Lung (tissue), 12 donors: ENCODE results near the gene BMP6. TPM values are rescaled to one million over a fixed set of nuclear protein-coding genes. Genes with fewer than 3 reads are reported as not detected.
A peak's percentile ranks its signal among the peaks of the same experiment; 100 is the strongest.

Source experiments
- ATAC-seq: fragments of 200-7000 bp; cut with Tn5 transposase; one replicate; pipeline ENCODE4 v1.9.1; 2020; ENCODE audit warnings: moderate number of reproducible peaks; ENCODE audit not compliant: insufficient read depth, low FRiP score
- DNase-seq, 3 donors: peaks; one replicate each; pipeline ENCODE4 v3.0.0-alpha.2; 2013 to 2017
- H3K27ac ChIP-seq, 2 donors: one replicate each; pipeline ENCODE4 v1.5.1; 2013; ENCODE audit warnings: mild to moderate bottlenecking in 2 of 2, moderate library complexity in 2 of 2, control low read depth in 1 of 2, inconsistent platforms in 1 of 2, low read depth in 1 of 2, low read length in 1 of 2
- H3K27me3 ChIP-seq, 3 donors: one replicate each; pipeline ENCODE4 v1.5.1; 2013; ENCODE audit warnings: low read length in 2 of 3; ENCODE audit not compliant: control insufficient read depth in 3 of 3, insufficient read depth in 3 of 3
- H3K36me3 ChIP-seq, 4 donors: one replicate each; pipeline ENCODE4 v1.5.1; 2013; ENCODE audit warnings: low read length in 4 of 4, mild to moderate bottlenecking in 1 of 4, moderate library complexity in 1 of 4; ENCODE audit not compliant: control insufficient read depth in 4 of 4, insufficient read depth in 4 of 4
- H3K4me1 ChIP-seq, 5 donors: one replicate each; pipeline ENCODE4 v1.5.1; 2013; ENCODE audit warnings: low read length in 5 of 5, mild to moderate bottlenecking in 2 of 5, moderate library complexity in 1 of 5; ENCODE audit not compliant: control insufficient read depth in 5 of 5, insufficient read depth in 5 of 5
- H3K4me3 ChIP-seq: one replicate; pipeline ENCODE4 v1.5.1; 2013; ENCODE audit warnings: mild to moderate bottlenecking, control low read depth, moderate library complexity
- H3K9ac ChIP-seq, 2 donors: one replicate each; pipeline ENCODE4 v1.5.1; 2013; ENCODE audit warnings: low read length in 2 of 2, control low read depth in 1 of 2; ENCODE audit not compliant: insufficient read depth in 1 of 2
- H3K9me3 ChIP-seq, 4 donors: one replicate each; pipeline ENCODE4 v1.5.1; 2013; ENCODE audit warnings: low read length in 3 of 4, mild to moderate bottlenecking in 1 of 4, moderate library complexity in 1 of 4; ENCODE audit not compliant: control insufficient read depth in 4 of 4, insufficient read depth in 3 of 4
- WGBS, 2 donors: extraction: QIAGEN DNeasy Blood & Tissue Kit; methylation state at CpG; one replicate each; pipeline ENCODE4 v1.1.7; 2013; 5-methylcytosine and 5-hydroxymethylcytosine counted together
- polyA plus RNA-seq, 2 donors: library from polyadenylated mRNA; stranded (reverse); fragments of 200-250 nt; gene quantifications; one replicate each; pipeline ENCODE4 v1.2.1, GENCODE V29; 2013
- total RNA-seq, 2 donors: library from RNA; depleted of rRNA in 1 of 2; stranded (reverse); fragments of >200 nt in 1 of 2; gene quantifications; one replicate each; pipeline ENCODE4 v1.2.1, GENCODE V29; 2014 to 2021
- TF ChIP-seq, protein P1 (sequence below): IDR thresholded peaks from 2 replicates; pipeline ENCODE4 v1.5.1; 2012; ENCODE audit warnings: mild to moderate bottlenecking; ENCODE audit errors: control extremely low read depth, extremely low read depth
- donor health status: control.
- donor health status: control.
- donor health status: Bipolar disorder and iron deficiency.
- donor health status: healthy.
- donor health status: DM: yes; HTN: yes; CAD: no.

BMP6 gene
- total and polyA plus RNA-seq, 4 donors: 2.3 to 17.3 (median 10.6) TPM

DNA sequence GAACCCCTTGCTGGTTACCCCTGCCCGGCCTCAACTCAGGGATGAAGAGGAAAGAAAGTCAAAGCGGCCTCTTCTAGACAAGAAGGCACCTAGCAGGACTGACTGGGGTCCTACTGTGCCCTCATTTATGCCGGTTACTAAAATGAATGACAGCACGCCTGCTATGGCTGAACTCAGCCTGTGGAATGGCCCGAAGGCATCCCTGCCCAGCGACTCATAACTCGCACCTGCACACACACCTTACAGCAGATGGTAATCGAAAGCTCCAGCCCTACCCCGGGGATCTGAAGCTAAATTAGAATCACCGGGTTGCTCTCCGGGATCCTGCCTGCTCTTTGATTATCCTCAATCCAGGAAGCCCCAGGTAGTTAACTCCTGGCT lies 185.4 kb downstream of the BMP6 start:
- H3K27ac ChIP-seq: peak overlapping the region in 1 of 2 donors; percentile 84
- H3K4me3 ChIP-seq: no peak overlapping the region
- H3K4me1 ChIP-seq: peaks cover 2 to 14% (median 4%) of the 10 kb centered on the region in 5 donors
- no peaks in the 10 kb centered on the region for H3K36me3 ChIP-seq
- H3K9ac ChIP-seq: no peak overlapping the region
- WGBS, 2 donors: 88 to 89% methylated on average over 11 of the region's 11 CpGs
- no peak for ATAC-seq
- peaks cover 0 to 24% (median 3%) of the 10 kb centered on the region in 3 donors for H3K27me3 ChIP-seq
- DNase-seq: no peak
- H3K9me3 ChIP-seq: no peaks in the 10 kb centered on the region
- TF ChIP-seq, protein P1, sequence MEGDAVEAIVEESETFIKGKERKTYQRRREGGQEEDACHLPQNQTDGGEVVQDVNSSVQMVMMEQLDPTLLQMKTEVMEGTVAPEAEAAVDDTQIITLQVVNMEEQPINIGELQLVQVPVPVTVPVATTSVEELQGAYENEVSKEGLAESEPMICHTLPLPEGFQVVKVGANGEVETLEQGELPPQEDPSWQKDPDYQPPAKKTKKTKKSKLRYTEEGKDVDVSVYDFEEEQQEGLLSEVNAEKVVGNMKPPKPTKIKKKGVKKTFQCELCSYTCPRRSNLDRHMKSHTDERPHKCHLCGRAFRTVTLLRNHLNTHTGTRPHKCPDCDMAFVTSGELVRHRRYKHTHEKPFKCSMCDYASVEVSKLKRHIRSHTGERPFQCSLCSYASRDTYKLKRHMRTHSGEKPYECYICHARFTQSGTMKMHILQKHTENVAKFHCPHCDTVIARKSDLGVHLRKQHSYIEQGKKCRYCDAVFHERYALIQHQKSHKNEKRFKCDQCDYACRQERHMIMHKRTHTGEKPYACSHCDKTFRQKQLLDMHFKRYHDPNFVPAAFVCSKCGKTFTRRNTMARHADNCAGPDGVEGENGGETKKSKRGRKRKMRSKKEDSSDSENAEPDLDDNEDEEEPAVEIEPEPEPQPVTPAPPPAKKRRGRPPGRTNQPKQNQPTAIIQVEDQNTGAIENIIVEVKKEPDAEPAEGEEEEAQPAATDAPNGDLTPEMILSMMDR: no peak

DNA sequence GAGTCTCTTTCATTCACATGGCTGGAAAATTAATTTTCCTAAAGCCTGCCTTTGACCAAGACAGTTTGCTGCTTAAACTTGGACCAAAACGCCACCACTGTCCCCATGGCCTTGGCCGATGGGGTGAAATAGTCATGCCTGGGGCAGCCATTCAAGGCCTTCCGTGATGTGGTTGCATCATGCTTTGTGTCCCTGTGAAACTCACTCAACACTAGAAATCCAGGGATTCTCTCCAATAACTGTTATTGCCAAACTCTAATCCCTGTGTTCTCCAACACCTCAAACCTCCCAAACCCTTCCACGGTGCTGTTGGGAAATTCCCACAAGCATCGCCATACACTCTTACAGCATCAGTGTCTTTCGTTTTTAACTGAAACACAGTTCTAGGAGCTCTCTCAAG lies 186.1 kb downstream of the BMP6 start:
- Histone ChIP-seq H3K27me3 (peaks cover 0 to 24% (median 3%) of the 10 kb centered on the region in 3 donors), H3K9ac (no peak overlapping the region), H3K4me1 (peaks cover 2 to 14% (median 4%) of the 10 kb centered on the region in 5 donors), H3K4me3 (no peak overlapping the region), H3K36me3 (no peaks in the 10 kb centered on the region), H3K27ac (no peak overlapping the region), H3K9me3 (no peaks in the 10 kb centered on the region)
- DNase-seq (no peak), ATAC-seq (no peak)
- WGBS, 2 donors: 86 to 89% methylated on average over 6 of the region's 6 CpGs
- TF ChIP-seq, protein P1: no peak

DNA sequence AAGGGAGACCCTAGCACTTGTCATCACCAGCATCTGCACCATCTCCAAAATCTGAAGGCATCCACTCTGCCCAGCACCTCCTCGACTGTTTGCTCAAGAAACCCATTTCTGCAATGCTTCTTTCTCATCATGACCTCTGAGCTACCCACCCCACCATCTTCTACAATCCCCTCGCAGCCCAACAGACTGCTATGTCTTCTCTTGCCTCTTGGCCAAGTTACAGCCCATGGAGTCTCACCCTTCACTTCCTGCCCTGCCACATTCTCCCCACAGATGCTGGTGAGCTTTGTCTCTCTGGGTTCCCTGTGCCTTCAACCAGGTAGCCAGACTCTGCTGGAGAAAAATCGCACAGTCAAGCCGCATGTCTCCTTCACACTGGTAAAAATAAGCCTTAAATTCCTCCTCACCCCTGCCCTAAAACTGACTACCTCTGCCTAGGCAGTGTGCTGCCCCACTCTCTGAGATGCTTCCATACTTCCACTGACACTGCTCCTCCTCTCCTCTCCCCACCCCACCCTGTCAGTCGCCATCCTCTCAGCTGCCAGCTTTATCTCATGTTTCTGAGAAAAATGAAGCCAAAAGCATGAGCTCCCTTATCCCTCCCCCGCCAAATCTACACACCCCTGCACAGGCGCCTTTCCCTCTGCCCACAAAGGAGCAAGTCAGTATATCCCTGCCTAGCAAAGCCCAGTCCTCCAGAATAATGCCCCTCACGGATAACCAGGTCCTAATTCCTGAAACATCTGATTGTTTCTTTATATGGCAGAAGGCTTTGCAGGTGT lies 187.0 kb downstream of the BMP6 start:
- H3K4me3 ChIP-seq: no peak overlapping the region
- no peak overlapping the region for H3K27ac ChIP-seq
- H3K4me1 ChIP-seq: peaks cover 2 to 14% (median 4%) of the 10 kb centered on the region in 5 donors
- H3K27me3 ChIP-seq: peaks cover 0 to 24% (median 3%) of the 10 kb centered on the region in 3 donors
- TF ChIP-seq, protein P1: no peak
- no peaks in the 10 kb centered on the region for H3K36me3 ChIP-seq
- DNase-seq: no peak
- WGBS, 2 donors: 83 to 84% methylated on average over 8 of the region's 8 CpGs
- H3K9me3 ChIP-seq: no peaks in the 10 kb centered on the region
- no peak for ATAC-seq
- no peak overlapping the region for H3K9ac ChIP-seq

DNA sequence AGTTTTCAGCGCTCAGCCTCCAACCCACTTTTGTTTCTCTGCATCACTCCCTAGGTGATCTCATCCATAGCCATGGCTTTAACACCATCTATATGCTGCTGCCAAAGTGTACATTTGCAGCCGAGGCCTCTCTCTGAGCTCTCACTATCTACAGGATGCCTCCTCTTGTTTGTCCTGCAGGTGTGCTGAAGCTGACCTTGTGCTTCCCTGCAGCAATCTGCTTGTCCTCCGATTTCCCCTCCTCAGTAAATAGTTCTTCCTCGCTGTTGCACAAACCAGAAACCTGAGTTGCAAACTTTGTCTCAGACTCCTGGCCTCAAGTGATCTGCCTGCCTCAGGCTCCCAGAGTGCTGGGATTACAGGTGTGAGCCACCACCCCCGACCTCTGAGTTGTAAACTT lies 188.4 kb downstream of the BMP6 start:
- no peak overlapping the region for H3K27ac ChIP-seq

More for the DNA sequence above, 188.4 kb downstream of the BMP6 start:
- H3K27me3 ChIP-seq: peaks cover 0 to 24% (median 3%) of the 10 kb centered on the region in 3 donors
- WGBS, 2 donors: 79 to 83% methylated on average over 5 of the region's 5 CpGs
- TF ChIP-seq, protein P1: no peak
- H3K36me3 ChIP-seq: no peaks in the 10 kb centered on the region
- DNase-seq: no peak
- H3K9me3 ChIP-seq: no peaks in the 10 kb centered on the region
- H3K9ac ChIP-seq: no peak overlapping the region
- H3K4me3 ChIP-seq: no peak overlapping the region
- peaks cover 0 to 8% (median 0%) of the 10 kb centered on the region in 5 donors for H3K4me1 ChIP-seq
- ATAC-seq: no peak
